B cell (primary cell): ENCODE data around the gene LPCAT1. TPM values are rescaled to one million over a fixed set of nuclear protein-coding genes. Genes with fewer than 3 reads are reported as not detected.

Source experiments
- ATAC-seq: fragments of 200-7000 bp; cut with Tn5 transposase; one replicate; pipeline ENCODE4 v1.10.0; 2021; ENCODE audit warnings: low read depth, mild to moderate bottlenecking, moderate number of reproducible peaks, moderate library complexity
- CTCF ChIA-PET: fragments of 350-600 bp; sonication (Branson Sonifier 250); formaldehyde crosslinking; loops from one replicate; lab custom pipeline; 2021; ENCODE audit warnings: antibody characterized with exemption, inconsistent platforms; lab: Charles Lee
- POLR2A ChIA-PET: fragments of 350-600 bp; sonication (Branson Sonifier 250); formaldehyde crosslinking; loops from one replicate; lab custom pipeline; 2021; ENCODE audit warnings: antibody characterized with exemption; lab: Charles Lee
- DNase-seq: peaks from one replicate; pipeline ENCODE4 v3.0.0; 2013
- H2AFZ ChIP-seq: 2 replicates; pipeline ENCODE4 v1.6.1; 2012; ENCODE audit warnings: mild to moderate bottlenecking, low read depth, low read length; ENCODE audit not compliant: insufficient read depth, poor library complexity, severe bottlenecking
- H3K27ac ChIP-seq, 2 donors: 1 replicate in 1 of 2; 2 replicates in 1 of 2; pipeline ENCODE4 v1.5.1; 2012 to 2013; ENCODE audit warnings: low read length in 2 of 2, mild to moderate bottlenecking in 2 of 2, moderate library complexity in 1 of 2
- H3K27me3 ChIP-seq, 4 experiments: fragments of 200-600 bp in 1 of 4; sonication (generic) in 1 of 4; replicated peaks in 1 of 4; 1 replicate in 2 of 4; 2 replicates in 2 of 4; pipeline versions ENCODE4 v1.6.1 to v1.7.0; 2013 to 2016; ENCODE audit warnings: low read length in 3 of 4, mild to moderate bottlenecking in 2 of 4, mixed read lengths in 1 of 4, moderate library complexity in 1 of 4; ENCODE audit not compliant: insufficient read depth in 4 of 4, control insufficient read depth in 3 of 4; ENCODE audit errors: control extremely low read depth in 1 of 4
- H3K36me3 ChIP-seq, 2 experiments: replicated peaks in 1 of 2; 1 replicate in 1 of 2; 2 replicates in 1 of 2; pipeline versions ENCODE4 v1.6.1 to v1.7.1; 2013; ENCODE audit warnings: low read length in 1 of 2; ENCODE audit not compliant: insufficient read depth in 2 of 2, control insufficient read depth in 1 of 2; ENCODE audit errors: control extremely low read depth in 1 of 2, extremely low read depth in 1 of 2
- H3K4me1 ChIP-seq, 2 donors: fragments of 200-600 bp in 1 of 2; sonication (generic) in 1 of 2; 1 replicate in 1 of 2; 2 replicates in 1 of 2; pipeline versions ENCODE4 v1.5.1 to v1.6.1; 2013 to 2017; ENCODE audit warnings: low read length in 2 of 2; ENCODE audit not compliant: control insufficient read depth in 2 of 2, insufficient read depth in 2 of 2
- H3K4me2 ChIP-seq: replicated peaks from 2 replicates; pipeline ENCODE3; 2012; ENCODE audit warnings: mild to moderate bottlenecking, low read depth, low read length; ENCODE audit not compliant: poor library complexity, severe bottlenecking
- H3K4me3 ChIP-seq, 5 experiments: fragments of 200-600 bp in 1 of 5; sonication (generic) in 1 of 5; 1 replicate in 3 of 5; 2 replicates in 2 of 5; pipeline versions ENCODE4 v1.5.1 to v1.7.0; 2011 to 2016; ENCODE audit warnings: low read length in 4 of 5, mild to moderate bottlenecking in 4 of 5, low read depth in 2 of 5, control low read depth in 1 of 5, moderate library complexity in 1 of 5; ENCODE audit not compliant: insufficient read depth in 1 of 5; ENCODE audit errors: control extremely low read depth in 1 of 5, extremely low read depth in 1 of 5
- H3K79me2 ChIP-seq: fragments of 200-600 bp; sonication (generic); one replicate; pipeline ENCODE4 v1.6.0; 2016; ENCODE audit warnings: low read length; ENCODE audit not compliant: control insufficient read depth, insufficient read depth
- H3K9ac ChIP-seq: fragments of 200-600 bp; sonication (generic); 2 replicates; pipeline ENCODE4 v1.6.1; 2017; ENCODE audit warnings: mild to moderate bottlenecking, low read length, moderate library complexity
- H3K9me3 ChIP-seq, 3 donors: one replicate each; pipeline versions ENCODE4 v1.6.1 to v1.7.1; 2013; ENCODE audit warnings: low read length in 2 of 3; ENCODE audit not compliant: control insufficient read depth in 2 of 3, insufficient read depth in 1 of 3; ENCODE audit errors: control extremely low read depth in 1 of 3
- H4K20me1 ChIP-seq: 2 replicates; pipeline ENCODE4 v1.6.0; 2012; ENCODE audit warnings: mild to moderate bottlenecking, low read length; ENCODE audit not compliant: insufficient read depth, control insufficient read depth, poor library complexity, severe bottlenecking
- H3K27ac Mint-ChIP-seq: one replicate; pipeline ENCODE4 v1.8.0; 2021; ENCODE audit warnings: mixed read lengths
- H3K27me3 Mint-ChIP-seq: one replicate; pipeline ENCODE4 v1.8.0; 2021; ENCODE audit warnings: mixed read lengths
- H3K4me1 Mint-ChIP-seq: one replicate; pipeline ENCODE4 v1.8.0; 2021; ENCODE audit warnings: mixed read lengths
- H3K4me3 Mint-ChIP-seq: one replicate; pipeline ENCODE4 v1.8.0; 2021; ENCODE audit warnings: mixed read lengths
- H3K9me3 Mint-ChIP-seq: one replicate; pipeline ENCODE4 v1.8.0; 2022; ENCODE audit warnings: mixed read lengths; ENCODE audit not compliant: insufficient read depth
- CTCF ChIP-seq: fragments of 200-600 bp; IDR thresholded peaks from one replicate; pipeline ENCODE4 v1.8.0; 2022; ENCODE audit warnings: antibody characterized with exemption, mild to moderate bottlenecking
- EZH2 ChIP-seq: IDR thresholded peaks from 2 replicates; pipeline ENCODE4 v1.6.1; 2012; ENCODE audit warnings: borderline replicate concordance, low read depth, mild to moderate bottlenecking, moderate library complexity, low read length; ENCODE audit not compliant: insufficient read depth, poor library complexity, severe bottlenecking
- WGBS: methylation state at CpG from one replicate; pipeline ENCODE4 v1.1.5; 2013; ENCODE audit warnings: missing lambda C conversion rate; ENCODE audit not compliant: insufficient coverage; 5-methylcytosine and 5-hydroxymethylcytosine counted together
- intact Hi-C: fragments of 100-400 bp; cut with micrococcal nuclease; formaldehyde crosslinking; loops from one replicate; pipeline ENCODE4 v1.10.0; 2022
- polyA plus RNA-seq: library from polyadenylated mRNA; depleted of rRNA; stranded (reverse); fragments of >200 nt; gene quantifications from 2 replicates; pipeline ENCODE4 v1.2.3, GENCODE V29; 2012
- total RNA-seq, 2 donors: library from RNA; stranded (reverse); fragments of 120-200 nt in 1 of 2; gene quantifications; 1 replicate in 1 of 2; 2 replicates in 1 of 2; pipeline versions ENCODE4 v1.2.3 to v1.2.4, GENCODE V29; 2013 to 2022

Gene LPCAT1
- total and polyA plus RNA-seq, 2 donors (not counting 1 experiment from before 2014, with no cell fraction given): 94.8 to 159 TPM

GRCh38 chr5:1507457-1507856, 16.3 kb downstream of the LPCAT1 start:
- Histone ChIP-seq H3K9ac (no peak overlapping the region), H2AFZ (no peak overlapping the region), H3K36me3 (peaks cover 0 to 43% of the 10 kb centered on the region in 2 experiments), H3K79me2 (peaks cover 91% of the 10 kb centered on the region), H3K27me3 (no peaks in the 10 kb centered on the region), H3K4me2 (no peak overlapping the region), H3K4me3 (no peak overlapping the region), H3K27ac (peak overlapping the region in 1 of 2 donors; percentile 71), H4K20me1 (peaks cover 13% of the 10 kb centered on the region), H3K9me3 (no peaks in the 10 kb centered on the region), H3K4me1 (peaks cover 40 to 68% of the 10 kb centered on the region in 2 donors)
- H3K4me1 Mint-ChIP-seq: peaks cover 68% of the 10 kb centered on the region
- DNase-seq (no peak), ATAC-seq (no peak)
- no peak for TF ChIP-seq CTCF
- no peak for TF ChIP-seq EZH2
- no peaks in the 10 kb centered on the region for H3K27me3 Mint-ChIP-seq
- H3K27ac Mint-ChIP-seq: peak overlapping the region; percentile 63
- no peaks in the 10 kb centered on the region for H3K9me3 Mint-ChIP-seq
- ChIA-PET CTCF (interaction anchor here (0.6 kb wide), 1 partner anchor 38 kb away, joined by 3 read pairs; no protein-coding TSS in a partner anchor), POLR2A (no interaction called here)
- intact Hi-C loops: no loop called here
- WGBS: 96% methylated on average over 17 of the region's 17 CpGs
- no peak overlapping the region for H3K4me3 Mint-ChIP-seq

DNA sequence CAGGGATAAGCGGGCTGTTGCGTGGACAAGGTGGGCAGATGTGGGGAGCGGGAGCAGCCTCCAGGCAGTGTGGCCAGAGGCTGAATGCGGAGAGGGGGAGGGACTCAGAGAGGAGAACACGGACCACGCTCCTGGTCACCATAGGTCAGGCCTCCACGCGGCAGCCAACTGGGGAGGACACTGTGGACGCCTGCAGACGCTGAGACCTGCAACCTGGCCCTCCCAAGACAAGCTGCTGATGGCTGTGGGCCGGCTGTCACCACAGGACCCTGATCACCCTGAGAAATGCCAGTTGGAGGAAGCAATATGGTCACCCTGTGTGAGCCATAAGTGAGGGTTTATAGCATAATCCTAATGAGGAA, 16.8 kb downstream of the LPCAT1 start:
- Mint-ChIP-seq H3K4me1 (peaks cover 71% of the 10 kb centered on the region), H3K9me3 (no peaks in the 10 kb centered on the region), H3K27ac (peak overlapping the region; percentile 67), H3K4me3 (no peak overlapping the region), H3K27me3 (no peaks in the 10 kb centered on the region)
- WGBS: 96% methylated on average over 11 of the region's 11 CpGs
- H3K27me3 ChIP-seq: no peaks in the 10 kb centered on the region
- ChIA-PET CTCF (interaction anchor here (1.3 kb wide), 1 partner anchor 30 kb away, joined by 4 read pairs; no protein-coding TSS in a partner anchor), POLR2A (no interaction called here)
- intact Hi-C loops: no loop called here
- H3K27ac ChIP-seq: peak overlapping the region in 1 of 2 donors; percentile 71
- H3K9me3 ChIP-seq: no peaks in the 10 kb centered on the region
- peaks cover 0 to 39% of the 10 kb centered on the region in 2 experiments for H3K36me3 ChIP-seq
- no peak overlapping the region for H3K9ac ChIP-seq
- H4K20me1 ChIP-seq: peaks cover 8% of the 10 kb centered on the region
- ATAC-seq (no peak), DNase-seq (no peak)
- H3K4me3 ChIP-seq: no peak overlapping the region
- no peak overlapping the region for H3K4me2 ChIP-seq
- TF ChIP-seq CTCF: no peak
- no peak for TF ChIP-seq EZH2
- peaks cover 91% of the 10 kb centered on the region for H3K79me2 ChIP-seq
- H3K4me1 ChIP-seq: peaks cover 45 to 70% of the 10 kb centered on the region in 2 donors
- H2AFZ ChIP-seq: no peak overlapping the region
